Measurements from ENCODE around the gene ID3.
"Not testable (repeated sequence)": the region's sequence is repeated elsewhere in the genome, so short reads cannot be mapped to it uniquely, and the experiment has no call there.

Gene ID3

GRCh38 chr1:23589585-23589986 lies 30.3 kb upstream of the ID3 start:
- no peak for DNase-seq (ENCODE audit: low read depth in 2 of 2)

DNA sequence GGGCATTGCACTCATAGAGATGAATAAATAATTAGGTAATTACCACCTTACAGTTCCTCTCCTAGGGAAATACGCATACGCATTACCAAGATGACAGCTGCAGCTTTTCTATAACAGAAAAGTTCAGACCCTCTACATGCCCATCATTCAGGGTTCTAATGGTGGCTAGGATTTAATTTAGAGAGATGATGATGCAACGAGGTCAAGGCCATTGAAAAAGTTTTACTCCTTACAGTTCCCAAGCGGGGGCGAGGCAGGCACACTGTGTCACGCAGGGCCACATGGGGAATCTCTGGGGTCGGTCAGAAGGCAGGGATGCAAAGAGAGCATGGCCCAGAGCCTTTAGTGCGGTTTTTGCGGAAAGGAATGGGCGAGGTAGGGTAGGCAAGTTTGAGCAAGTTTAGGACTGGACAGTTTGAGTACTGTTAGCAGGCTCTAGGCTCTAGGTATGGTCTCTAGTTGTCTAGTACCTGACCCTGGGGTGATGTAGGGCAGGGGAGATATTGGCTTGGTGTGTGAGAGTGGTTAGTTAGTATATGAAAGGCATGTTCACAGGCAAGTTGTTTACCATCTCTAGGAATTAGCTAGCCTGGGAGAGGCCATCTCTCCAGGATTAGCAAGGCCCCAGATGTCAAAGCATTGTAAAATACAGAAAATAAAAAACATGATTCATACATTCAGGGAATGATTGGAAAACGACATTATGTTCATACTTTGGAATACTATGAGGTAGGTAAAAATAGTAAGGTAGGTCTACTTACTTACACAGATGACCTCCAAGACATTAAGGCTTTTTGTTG lies 29.6 kb upstream of the ID3 start:
- DNase-seq (ENCODE audit: low read depth in 2 of 2) = no peak

DNA sequence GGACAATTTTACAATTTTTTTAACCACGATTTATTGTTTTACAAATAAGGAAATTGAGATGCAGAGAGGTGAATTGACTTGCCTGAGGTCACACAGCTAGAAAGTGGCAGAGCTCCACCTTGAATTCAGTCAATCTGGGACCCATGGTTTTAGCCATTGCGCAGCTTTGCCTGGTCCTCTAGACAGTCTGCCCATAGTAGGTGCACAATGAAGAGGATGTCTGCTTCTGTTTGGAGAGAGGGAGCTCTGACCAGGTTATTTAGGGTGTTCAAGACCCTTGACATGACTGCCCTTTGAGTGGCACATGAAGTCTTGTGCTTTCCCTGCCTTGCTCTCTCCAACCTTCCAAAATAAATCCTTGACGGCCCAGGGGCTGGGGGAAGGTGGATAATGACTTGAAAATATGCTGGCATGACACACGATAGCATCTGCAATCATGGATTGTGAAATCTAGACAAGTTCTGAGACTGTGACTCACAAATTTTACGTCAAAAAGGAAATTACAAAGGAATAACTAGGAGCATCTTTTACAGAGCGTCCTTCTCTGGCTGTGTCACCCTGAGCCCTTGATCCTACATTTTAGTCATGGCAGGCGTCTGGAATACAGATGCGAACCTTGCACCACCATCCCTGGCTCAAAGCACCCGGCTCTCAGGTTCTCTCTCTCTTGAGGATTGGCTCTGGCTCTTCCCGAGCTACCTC lies 26.2 kb upstream of the ID3 start:
- no peak for DNase-seq (ENCODE audit: low read depth in 2 of 2)

GRCh38 chr1:23583727-23584126 lies 24.4 kb upstream of the ID3 start:
- DNase-seq (ENCODE audit: low read depth in 2 of 2) = not testable (repeated sequence)

- DNase-seq (ENCODE audit: low read depth in 2 of 2) = no peak
Measured at GRCh38 chr1:23582820-23583219, 23.5 kb upstream of the ID3 start.

DNA sequence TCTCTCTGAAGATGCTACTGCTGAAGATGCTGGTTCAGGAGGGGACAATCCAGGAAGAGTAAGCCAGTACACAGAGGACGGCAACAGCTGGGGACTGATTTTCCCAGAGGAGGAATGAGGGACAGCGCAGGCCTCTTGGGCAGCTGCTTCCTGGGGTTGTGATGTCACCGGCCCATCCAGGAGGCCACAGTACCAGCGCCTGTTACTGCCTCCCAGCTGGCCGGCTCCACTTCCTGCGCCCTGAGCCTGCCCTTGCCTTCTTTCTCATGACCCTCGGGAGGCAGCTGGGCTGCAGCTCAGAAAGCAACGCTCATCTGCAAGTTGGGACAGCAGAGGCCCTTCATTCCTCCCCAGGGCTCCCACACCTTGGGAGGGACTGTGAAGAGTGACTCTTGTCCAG lies 21.9 kb upstream of the ID3 start:
- DNase-seq (ENCODE audit: low read depth in 2 of 2) = no peak

DNA sequence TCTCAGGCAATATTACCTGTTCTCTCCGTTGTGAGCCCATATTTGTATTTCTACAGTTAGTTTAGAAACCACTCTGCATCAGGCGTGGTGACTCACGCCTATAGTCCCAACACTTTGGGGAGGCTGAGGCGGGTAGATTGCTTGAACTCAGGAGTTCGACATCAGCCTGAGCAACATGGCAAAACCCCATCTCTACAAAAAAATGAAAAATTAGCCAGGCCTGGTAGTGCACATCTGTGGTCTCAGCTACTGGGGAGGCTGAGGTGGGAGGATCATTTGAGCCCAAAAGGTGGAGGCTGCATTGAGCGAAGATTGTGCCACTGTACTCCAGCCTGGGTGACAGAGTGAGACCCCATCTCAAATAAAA lies 19.7 kb upstream of the ID3 start:
- DNase-seq (ENCODE audit: low read depth in 2 of 2) = no peak

DNA sequence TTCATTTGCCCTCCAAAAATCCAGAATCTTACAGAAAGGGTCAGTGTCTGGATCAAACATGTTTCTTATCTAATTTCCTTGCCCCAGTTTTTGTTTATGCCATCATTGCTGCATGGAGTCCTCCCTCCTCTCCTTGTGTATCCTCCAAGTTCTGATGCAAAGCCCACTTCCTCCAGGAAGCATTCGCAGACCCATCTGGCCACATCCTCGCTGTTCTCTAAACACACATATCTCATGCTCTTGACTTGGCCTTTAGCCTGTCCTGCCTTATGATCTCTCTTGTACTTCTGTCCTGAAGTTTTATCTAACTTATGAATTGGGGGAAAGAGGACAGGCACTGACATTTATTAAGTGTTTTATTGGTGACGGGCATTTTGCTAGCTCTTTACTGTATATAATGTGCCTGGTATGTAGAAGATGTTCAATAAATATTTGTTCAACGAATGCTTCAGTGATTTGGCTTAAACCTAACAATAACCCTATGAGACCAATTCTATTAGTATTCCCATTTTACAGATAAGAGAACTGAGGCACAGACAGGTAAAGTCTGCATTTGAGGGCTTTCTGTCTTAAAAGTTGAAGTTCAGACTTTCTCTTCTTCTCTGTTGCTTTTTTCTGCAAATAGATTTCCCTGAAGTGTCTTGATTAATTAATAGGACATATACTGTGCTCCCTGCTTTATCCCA lies 19.2 kb upstream of the ID3 start:
- DNase-seq (ENCODE audit: low read depth in 2 of 2) = no peak

DNA sequence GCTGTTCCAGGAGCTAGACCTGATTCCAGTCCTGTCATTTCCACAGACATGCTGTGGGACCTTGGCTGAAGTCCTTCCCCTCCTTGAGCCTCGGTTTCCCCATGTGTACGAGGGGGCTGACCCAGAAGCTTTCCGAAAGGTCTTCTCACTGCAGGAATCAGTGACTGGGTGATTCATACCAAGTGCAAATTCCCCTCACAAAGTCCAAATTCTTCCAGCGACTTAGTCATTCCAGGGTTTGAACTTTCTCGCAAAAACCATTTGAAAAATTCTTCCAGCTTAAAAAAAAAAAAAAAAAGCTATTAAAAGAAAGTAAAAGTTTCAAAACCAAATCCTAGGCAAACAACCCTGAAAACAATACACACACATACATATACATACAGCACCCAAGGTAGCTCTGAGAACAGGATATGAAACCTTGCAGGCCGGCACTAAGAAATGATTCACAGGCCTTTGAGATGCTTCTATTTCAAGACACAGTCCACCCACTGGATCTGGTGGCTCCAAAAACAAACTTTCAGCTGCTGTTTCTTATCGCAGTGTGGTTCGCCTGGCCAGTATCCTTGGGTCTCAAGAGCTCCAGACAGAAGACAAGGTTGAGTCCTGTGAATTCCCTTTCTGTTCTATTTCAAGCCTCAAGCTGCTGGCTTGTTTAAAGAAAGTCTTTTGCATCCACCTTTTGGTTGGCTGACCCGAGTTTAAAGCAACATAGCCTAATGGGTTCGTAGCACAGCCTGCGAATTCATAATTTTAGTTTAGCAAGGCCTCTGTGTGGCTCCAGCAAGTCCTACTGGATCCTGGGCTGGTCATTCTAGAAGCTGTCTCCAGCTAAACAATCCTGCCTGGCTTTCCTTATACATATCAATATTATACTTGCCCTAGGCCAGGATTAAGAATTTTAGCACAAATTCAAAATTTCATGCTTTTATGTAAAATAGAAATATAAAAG lies 18.0 kb upstream of the ID3 start:
- DNase-seq (ENCODE audit: low read depth in 2 of 2) = no peak

GRCh38 chr1:23576338-23577055 lies 17.2 kb upstream of the ID3 start:
- no peak for DNase-seq (ENCODE audit: low read depth in 2 of 2)

- DNase-seq (ENCODE audit: low read depth in 2 of 2) = no peak
Measured at GRCh38 chr1:23575226-23575810, 16.0 kb upstream of the ID3 start.

DNA sequence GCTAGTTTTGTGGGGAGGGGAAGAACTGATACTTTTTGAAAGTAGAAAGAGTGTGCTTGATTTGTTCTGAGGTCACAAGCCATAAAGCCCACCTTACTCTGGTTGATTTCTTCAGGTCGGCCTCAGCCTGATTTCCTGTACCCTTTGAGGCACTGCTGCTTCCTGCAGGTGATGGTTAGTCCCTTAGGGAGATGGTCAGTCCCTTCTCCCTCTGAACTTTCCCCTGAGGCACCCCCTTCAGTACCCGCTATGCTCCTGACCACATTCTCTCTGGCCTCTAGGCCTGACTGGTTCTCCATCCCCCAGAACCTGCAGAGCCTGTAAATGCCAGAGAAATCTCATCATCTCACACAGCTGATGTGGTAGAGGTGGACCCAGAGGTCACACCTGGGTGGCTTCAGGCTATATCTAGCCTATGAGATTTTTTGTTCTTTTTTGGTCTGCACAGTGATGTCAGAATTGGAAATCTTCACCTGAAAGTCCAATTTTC lies 15.0 kb upstream of the ID3 start:
- no peak for DNase-seq (ENCODE audit: low read depth in 2 of 2)

DNA sequence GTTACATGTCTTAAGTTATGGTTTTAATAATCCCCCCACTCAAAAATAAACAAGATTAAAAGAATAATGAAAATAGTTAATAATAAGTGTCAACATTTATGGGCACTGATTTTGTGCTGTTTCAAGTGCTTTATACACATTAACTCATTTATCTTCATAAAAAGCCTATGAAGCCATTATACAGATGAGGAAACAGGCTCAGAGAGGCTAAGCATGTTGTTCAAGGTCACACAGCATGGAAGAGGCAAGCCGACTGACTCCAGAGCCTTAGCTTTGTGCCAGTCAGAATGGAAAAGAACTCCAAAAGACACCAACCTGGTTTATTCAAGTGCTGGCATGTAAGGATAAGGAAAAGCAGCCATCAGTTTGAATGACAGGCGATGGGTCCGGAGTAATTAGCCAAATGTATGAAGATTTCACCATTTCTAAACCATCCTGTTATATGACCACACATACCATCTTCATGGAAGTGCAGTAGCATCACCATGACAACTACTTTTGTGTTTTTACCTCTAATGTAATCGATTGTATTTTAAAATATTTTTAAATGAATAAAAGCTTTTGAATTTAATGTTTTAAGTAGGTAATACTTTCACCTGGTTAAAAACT lies 14.4 kb upstream of the ID3 start:
- DNase-seq (ENCODE audit: low read depth in 2 of 2) = no peak

DNA sequence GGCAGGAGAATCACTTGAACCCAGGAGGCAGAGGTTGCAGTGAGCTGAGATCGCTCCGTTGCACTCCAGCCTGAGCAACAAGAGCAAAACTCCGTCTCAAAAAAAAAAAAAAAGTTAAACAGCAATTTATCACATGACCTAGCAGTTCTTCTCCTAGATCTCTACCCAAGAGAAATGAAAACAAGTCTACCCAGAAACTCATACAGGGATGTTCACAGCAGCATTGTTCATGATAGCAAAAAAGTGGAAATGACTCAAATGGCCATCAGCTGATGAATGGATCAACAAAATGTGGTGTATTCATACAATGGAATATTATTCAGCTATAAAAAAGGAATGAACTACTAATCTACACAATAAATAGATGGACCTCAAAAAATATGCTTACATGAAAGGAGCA lies 12.2 kb upstream of the ID3 start:
- DNase-seq (ENCODE audit: low read depth in 2 of 2) = no peak

- DNase-seq (ENCODE audit: low read depth in 2 of 2) = no peak
Measured at GRCh38 chr1:23570001-23570691, 10.8 kb upstream of the ID3 start.

DNA sequence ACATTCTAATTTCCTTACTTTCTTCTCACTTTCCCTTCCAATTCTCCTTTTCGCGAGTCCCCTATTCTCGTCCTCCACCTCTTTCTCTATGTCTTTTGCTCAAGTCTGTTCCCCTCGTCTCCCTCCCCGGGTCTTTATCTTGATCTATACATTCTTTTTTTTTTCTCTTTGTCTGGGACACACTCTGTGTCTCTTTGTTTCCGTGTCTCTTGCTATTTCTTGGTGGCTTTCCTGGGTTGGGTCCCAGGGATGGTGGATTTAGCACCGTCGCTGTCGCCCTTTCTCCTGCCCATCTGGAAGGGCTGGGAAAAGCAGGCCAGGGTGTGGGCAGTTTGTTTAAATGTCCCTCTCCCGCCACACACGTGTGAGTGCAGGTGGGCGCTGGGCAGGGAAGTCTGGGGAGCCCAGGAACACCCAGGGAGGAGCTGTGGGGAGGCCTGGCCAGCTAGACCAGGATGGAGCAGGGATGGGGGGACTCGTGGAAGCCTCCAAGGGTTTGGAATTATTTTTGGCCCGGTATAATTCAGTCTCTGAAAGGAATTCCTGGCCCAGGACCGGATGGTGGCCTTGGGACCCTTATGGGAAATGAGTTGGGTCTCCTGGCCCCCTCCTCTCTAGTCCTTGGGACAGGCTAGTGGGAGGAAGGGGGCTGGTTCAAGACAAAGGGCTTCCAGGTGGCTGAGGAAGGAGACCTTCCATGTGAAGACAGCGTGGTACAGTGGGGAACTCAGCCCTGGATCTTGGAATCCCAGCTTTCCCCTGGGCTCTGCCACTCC lies 9.5 kb upstream of the ID3 start:
- no peak for DNase-seq (ENCODE audit: low read depth in 2 of 2)

- no peak for DNase-seq (ENCODE audit: low read depth in 2 of 2)
Measured at GRCh38 chr1:23567996-23568607, 8.8 kb upstream of the ID3 start.

DNA sequence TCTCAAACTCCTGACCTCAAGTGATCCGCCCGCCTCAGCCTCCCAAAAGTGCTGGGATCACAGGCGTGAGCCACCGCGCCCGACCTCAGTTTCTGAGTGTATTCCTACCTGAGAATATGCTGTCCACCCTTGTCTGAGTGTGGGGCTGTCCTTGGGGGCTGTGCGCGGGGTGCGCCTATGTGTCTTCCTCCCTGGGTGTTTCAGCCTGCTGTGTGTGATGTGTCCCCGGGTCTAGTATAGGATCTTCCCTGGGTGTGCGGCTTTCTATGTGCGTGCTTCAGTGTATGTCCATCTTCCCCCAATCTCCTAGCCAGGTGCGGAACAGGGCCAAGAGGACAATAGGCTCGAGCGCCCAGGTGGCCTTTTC lies 8.3 kb upstream of the ID3 start:
- DNase-seq (ENCODE audit: low read depth in 2 of 2) = no peak
